ENCODE measurements around the gene MEMO1. TPM values are rescaled to one million over a fixed set of nuclear protein-coding genes. Genes with fewer than 3 reads are reported as not detected.
"Not testable (repeated sequence)": the region's sequence is repeated elsewhere in the genome, so short reads cannot be mapped to it uniquely, and the experiment has no call there.

The MEMO1 gene
- 42.9 and 50.2 TPM in 2 replicates for total RNA-seq

- intact Hi-C loops (cut with micrococcal nuclease), result loop anchor here (1.0 to 5.0 kb wide), 9 partner anchors 28 to 1865 kb away; partner anchors contain the start of genes BIRC6, DPY30, FAM98A and SLC30A6
These were observed at the start of gene MEMO1 for GRCh38 chr2:32010670-32011484. MEMO1 (minus strand) TSS chr2:32011008; CDS start chr2:32010247, 761 bp downstream.

- intact Hi-C loops (cut with micrococcal nuclease), result loop anchor here (5.0 to 10.0 kb wide), 2 partner anchors 735 to 1828 kb away; partner anchors contain the start of gene LBH
These were observed 49.5 kb upstream of the MEMO1 start for GRCh38 chr2:32060266-32060665.

GRCh38 chr2:32058130-32058529, 47.3 kb upstream of the MEMO1 start:
- intact Hi-C loops (cut with micrococcal nuclease), result no loop called here

GRCh38 chr2:32054583-32054982, 43.8 kb upstream of the MEMO1 start:
- intact Hi-C loops (cut with micrococcal nuclease), result not testable (repeated sequence)

GRCh38 chr2:32051836-32052439, 41.1 kb upstream of the MEMO1 start:
- intact Hi-C loops (cut with micrococcal nuclease), result no loop called here

DNA sequence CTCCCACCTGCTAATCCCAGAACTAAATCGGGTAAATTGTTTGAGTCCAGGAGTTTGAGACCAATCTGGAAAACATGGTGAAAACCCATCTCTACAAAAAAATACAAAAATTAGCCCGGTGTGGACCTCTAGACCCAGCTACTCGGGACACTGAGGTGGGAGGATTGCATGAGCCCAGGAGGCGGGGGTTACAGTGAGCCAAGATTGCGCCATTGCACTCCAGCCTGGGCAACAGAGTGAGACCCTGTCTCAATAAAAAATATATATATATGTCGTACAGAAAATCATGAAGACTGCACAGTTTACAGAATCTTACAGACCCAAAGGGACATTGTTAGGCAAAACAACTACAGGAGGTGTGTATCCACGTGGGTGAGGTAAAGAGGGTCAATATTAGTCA, 32.8 kb upstream of the MEMO1 start:
- intact Hi-C loops (cut with micrococcal nuclease), result no loop called here

- intact Hi-C loops (cut with micrococcal nuclease), result loop anchor here (1.0 kb wide), 6 partner anchors 24 to 589 kb away; partner anchors contain the start of genes MEMO1, SLC30A6, SPAST and TTC27
These were observed 28.8 kb upstream of the MEMO1 start, which contains the start of gene DPY30 for GRCh38 chr2:32039447-32040219. DPY30 (minus strand) TSS chr2:32039805; CDS start chr2:32039456, 349 bp downstream.

DNA sequence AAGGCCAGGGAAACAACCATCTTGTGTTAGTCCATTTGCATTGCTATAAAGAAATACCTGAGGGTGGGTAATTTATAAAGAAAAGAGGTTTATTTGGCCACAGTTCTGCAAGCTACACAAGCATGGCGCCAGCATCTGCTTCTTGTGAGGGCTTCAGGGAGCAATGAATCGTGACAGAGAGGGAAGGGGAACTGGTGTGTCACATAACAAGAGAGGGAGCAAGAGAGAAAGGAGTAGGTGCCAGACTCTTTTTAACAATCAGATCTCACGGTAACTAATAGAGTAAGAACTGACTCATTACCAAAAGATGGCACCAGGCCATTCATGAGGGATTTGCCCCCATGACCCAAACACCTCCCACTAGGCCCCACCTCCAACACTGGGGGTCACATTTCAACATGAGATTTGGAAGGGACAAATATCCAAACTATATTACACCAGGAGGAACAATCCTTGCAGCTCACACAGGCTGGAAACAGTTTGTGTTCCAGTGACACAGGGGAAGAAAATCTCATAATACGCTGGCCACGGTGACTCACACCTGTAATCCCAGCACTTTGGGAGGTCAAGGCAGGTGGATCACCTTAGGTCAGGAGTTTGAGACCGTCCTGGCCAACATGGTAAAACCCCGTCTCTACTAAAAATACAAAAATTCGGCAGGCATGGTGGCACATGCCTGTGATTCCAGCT, 23.5 kb upstream of the MEMO1 start:
- intact Hi-C loops (cut with micrococcal nuclease), result not testable (repeated sequence)

GRCh38 chr2:32018789-32019482, 8.1 kb upstream of the MEMO1 start:
- intact Hi-C loops (cut with micrococcal nuclease), result not testable (repeated sequence)

- intact Hi-C loops (cut with micrococcal nuclease), result loop anchor here (5.0 kb wide), 2 partner anchors 124 to 1584 kb away; partner anchors contain the start of gene FAM98A
These were observed 2.1 kb upstream of the MEMO1 start for GRCh38 chr2:32012872-32013271.

DNA sequence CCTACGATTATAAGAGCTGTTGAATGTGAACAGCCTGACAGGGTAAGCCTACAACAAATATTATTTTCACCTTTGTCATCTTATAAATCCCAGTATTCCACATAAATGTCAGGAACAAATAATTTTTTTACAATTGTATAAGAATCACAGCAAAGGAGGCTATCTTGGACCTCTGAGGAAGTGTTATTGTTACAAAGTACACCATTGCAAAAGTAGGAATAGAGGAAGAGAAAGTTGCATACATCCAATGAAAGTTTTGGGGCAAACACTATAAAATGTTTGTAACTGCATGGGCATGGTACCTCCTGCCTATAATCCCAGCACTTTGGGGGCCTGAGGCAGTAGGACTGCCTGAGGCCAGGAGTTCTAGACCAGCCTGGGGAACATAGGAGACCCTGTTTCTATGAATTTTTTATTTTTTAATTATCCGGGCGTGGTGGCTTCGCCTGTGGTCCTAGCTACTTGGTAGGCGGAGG, 715 bp upstream of the MEMO1 start:
- intact Hi-C loops (cut with micrococcal nuclease), result loop anchor here (1.0 to 5.0 kb wide), 9 partner anchors 28 to 1865 kb away; partner anchors contain the start of genes BIRC6, DPY30, FAM98A and SLC30A6

DNA sequence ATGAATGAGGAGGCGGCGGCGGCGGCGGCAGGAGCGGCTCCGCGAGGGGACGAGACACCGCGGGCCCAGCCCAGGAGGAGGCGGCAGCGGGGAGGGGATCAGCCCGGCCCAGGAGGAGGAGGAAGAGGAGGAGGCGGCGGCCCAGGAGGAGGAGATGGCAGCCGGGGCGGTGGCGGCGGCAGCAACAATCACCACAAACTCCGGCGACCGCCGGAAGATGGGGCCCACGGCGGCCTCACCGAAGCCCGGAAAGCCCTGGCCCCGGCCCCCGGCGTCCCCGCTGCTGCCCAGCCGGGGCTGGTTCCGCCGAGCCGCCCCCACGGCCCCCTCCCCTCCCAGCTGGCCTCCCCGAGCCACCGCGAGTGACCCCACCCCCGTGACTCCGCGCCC, 533 bp downstream of the MEMO1 start:
- intact Hi-C loops (cut with micrococcal nuclease), result loop anchor here (2.0 to 5.0 kb wide), 4 partner anchors 127 to 1587 kb away; partner anchors contain the start of genes BIRC6, FAM98A and TTC27

GRCh38 chr2:32009516-32010256, 1.1 kb downstream of the MEMO1 start:
- intact Hi-C loops (cut with micrococcal nuclease), result loop anchor here (1.0 to 5.0 kb wide), 7 partner anchors 12 to 1588 kb away; partner anchors contain the start of genes BIRC6, FAM98A and TTC27

DNA sequence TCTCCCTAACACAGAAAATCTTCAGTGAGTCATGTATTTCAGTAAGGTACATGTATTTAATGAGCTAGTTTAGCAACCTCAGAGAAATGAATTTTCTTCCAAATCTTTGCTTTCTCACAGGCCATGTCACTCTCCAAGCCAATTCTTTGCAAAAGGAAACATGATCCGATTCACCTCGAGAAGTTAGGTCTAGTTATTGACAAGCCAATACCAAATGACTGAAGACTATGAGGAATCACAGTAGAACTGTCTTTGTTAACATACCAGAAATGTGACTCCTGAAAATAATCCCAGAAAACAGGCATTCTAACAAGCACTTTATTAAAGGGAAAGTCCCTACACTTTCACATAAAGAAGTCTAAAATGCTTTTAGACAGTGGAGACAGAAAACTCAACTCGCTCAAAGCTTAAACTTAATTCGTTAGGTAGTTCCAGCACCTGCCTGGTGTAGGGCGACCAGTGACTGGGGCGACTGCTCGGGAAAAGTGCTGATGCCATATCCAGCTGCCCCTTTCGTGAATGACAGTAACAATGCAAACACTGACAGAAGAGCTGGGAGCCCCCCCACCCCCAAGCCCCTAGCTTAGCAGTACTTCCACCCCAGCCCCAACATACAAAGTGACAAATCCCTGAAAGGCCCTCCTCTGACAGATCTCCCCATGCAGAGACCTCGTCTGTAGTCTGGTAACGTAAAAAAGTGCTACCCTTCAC, 1.8 kb downstream of the MEMO1 start:
- intact Hi-C loops (cut with micrococcal nuclease), result loop anchor here (1.0 to 5.0 kb wide), 3 partner anchors 12 to 123 kb away; no protein-coding TSS in a partner anchor

GRCh38 chr2:32007121-32007391, 3.8 kb downstream of the MEMO1 start:
- intact Hi-C loops (cut with micrococcal nuclease), result loop anchor here (5.0 kb wide), 1 partner anchor 45 kb away; no protein-coding TSS in a partner anchor

DNA sequence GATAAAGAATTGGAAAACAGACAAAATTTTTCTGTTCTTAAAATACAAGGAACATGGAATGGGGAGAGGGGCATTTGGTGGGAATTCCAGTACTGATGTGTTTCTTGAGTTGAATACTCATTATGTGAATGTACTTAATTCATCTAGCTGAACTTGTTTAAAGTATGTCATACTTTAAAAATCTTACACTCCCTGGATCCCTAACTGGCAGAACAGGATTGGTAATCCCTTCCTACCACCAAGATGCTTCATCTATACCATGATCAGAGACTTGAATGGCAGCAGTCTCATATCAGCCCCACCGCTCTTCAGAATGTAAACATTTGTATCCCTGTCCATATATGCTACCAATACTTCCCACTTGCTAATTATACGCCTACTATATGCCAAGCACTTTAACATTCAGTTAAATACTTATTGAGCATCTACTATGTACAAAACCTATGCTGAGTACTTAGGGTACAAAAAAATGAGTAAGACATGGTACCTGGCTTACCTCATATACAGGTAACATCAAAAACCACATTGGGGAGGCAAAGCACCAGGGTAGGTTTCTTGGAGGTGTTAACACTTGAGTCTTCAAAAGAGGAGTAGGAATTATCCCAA, 5.3 kb downstream of the MEMO1 start:
- intact Hi-C loops (cut with micrococcal nuclease), result loop anchor here (5.0 kb wide), 1 partner anchor 43 kb away; no protein-coding TSS in a partner anchor

- intact Hi-C loops (cut with micrococcal nuclease), result no loop called here
These were observed 7.0 kb downstream of the MEMO1 start for GRCh38 chr2:32003791-32004190.

DNA sequence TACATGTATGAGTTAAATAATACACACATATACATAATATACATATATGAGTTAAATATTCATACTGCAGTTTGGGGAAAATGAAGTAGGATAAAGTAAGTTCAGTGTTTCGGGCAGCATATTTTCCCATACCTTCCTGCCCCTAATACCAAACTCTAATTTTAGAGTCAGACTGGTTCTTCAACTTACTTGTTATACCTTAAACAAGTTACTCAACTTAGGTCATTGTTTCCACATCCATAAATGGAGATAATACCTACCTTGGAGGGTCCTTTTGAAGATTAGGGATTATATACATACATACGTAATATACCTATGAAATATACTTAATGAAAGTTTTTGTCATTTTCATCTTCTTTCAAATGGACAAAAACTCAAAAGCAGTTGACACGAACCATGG, 8.4 kb downstream of the MEMO1 start:
- intact Hi-C loops (cut with micrococcal nuclease), result no loop called here

Data from T-helper 1 cell treated with Interleukin-12 subunit alpha and Interleukin-12 subunit beta and Interleukin-4 antibody, amounts not matched to agents 30 ng/mL and 1 ng/mL, for 36 hours (primary cell).